GM18951 (cell line): Measurements from ENCODE around the gene ADAM17.

Source experiments
- POLR2A ChIP-seq: IDR thresholded peaks from 4 replicates; pipeline ENCODE4 v1.6.1; 2011; ENCODE audit warnings: mild to moderate bottlenecking; ENCODE audit not compliant: insufficient read length, insufficient read depth; ENCODE audit errors: extremely low read depth
- in situ Hi-C: fragments of 300-500 bp; cut with MboI; formaldehyde crosslinking; loops from one replicate; pipeline ENCODE4 v1.12.0; 2022; ENCODE audit warnings: low sequenced_read_pairs, mixed read lengths, inconsistent platforms; ENCODE audit not compliant: unreplicated experiment

The ADAM17 gene

GRCh38 chr2:9582624-9583023 lies 27.0 kb upstream of the ADAM17 start:
- TF ChIP-seq POLR2A = no peak
- in situ Hi-C loops = no loop called here

- in situ Hi-C loops = no loop called here
These were observed 23.0 kb upstream of the ADAM17 start for GRCh38 chr2:9578467-9579235.

DNA sequence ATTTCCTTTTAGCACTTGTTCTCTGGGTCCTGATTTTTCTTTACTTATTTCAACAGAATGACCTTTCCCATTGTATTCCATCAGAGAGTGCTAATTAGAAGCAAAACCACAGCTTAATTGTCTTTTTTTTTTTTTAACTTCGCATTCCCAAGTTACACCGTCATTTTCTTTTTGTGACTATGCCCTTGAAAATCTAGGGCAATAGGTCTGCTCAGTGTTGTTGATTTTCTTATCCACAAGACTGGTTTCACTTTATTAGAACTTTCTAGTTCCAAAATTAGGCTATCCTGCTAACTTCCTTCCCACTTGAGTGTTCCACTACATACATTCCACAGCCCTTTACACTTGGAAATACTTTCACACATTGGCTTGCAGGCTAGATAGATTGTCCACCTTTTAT lies 18.7 kb upstream of the ADAM17 start:
- no peak for TF ChIP-seq POLR2A
- in situ Hi-C loops = no loop called here

More at GRCh38 chr2:9578467-9579235, 23.0 kb upstream of the ADAM17 start:
- no peak for TF ChIP-seq POLR2A

- in situ Hi-C loops = no loop called here
- TF ChIP-seq POLR2A = no peak
These were observed 18.2 kb upstream of the ADAM17 start for GRCh38 chr2:9573840-9574239.

DNA sequence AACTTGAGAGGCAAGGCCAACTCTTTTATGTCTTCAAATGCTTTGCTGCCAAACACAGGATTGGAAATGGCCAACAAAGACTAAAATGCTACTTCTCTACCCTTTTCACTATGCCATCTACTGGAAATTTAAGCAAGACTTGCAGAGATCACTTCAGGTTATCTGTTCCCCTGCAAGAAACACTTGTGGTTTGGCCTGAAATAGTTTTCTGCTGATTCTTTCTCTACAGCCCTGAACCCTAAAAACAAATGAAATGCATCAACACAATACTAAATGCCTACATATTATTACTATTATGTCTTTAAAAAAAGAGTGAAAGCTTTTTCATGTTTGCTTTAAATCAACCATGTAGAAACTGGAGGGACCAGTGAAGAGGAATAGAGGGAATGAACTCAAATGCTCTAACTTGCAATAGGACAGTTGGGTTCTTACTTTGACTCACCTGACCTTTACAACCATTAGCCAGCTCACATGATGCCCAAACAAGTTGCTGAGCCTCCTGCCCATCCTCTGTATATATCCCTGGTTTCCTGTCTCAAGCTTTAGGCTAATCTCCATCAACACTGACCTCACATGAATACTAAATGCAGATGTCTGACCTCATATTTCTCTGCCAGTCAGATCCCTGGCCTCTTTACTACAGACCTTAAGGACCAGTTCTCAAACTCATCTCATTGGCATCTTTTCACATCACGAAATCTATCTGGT lies 17.5 kb upstream of the ADAM17 start:
- in situ Hi-C loops = no loop called here
- TF ChIP-seq POLR2A = no peak

- TF ChIP-seq POLR2A = no peak
- in situ Hi-C loops = no loop called here
These were observed 14.8 kb upstream of the ADAM17 start for GRCh38 chr2:9570182-9571060.

DNA sequence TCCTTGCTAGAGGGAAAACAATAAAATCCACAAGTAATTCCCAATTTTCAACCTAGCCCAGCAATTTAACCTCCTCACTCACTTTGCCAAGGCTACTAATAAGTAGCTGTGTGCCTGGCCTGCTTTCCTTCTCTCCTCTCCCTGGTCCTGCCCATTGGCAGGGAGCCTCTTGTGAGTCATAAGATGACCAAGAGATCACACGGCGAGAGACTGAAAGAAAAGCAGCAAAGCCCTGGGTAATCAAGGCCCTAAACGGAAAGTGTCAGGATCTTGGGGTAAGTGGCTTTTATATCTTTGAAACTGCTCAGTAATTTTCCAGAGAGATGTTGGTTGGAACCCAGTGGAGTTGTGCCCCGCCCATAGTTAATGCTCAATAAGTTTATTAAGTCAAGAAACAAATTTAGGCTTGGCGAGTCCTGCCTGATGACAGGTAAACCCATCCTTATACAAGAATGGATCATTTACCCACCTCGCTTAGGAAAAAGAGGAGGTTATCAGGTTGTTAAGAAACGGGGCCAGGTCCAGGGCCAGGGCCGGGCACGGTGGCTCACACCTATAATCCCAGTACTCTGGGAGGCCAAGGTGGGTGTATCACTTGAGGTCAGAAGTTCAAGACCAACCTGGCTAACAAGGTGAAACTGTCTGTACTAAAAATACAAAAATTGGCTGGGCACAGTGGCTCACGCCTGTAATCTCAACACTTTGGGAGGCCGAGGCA lies 10.0 kb upstream of the ADAM17 start:
- in situ Hi-C loops = no loop called here
- TF ChIP-seq POLR2A = no peak

GRCh38 chr2:9560628-9561027 lies 5.0 kb upstream of the ADAM17 start:
- no peak for TF ChIP-seq POLR2A
- in situ Hi-C loops = no loop called here

DNA sequence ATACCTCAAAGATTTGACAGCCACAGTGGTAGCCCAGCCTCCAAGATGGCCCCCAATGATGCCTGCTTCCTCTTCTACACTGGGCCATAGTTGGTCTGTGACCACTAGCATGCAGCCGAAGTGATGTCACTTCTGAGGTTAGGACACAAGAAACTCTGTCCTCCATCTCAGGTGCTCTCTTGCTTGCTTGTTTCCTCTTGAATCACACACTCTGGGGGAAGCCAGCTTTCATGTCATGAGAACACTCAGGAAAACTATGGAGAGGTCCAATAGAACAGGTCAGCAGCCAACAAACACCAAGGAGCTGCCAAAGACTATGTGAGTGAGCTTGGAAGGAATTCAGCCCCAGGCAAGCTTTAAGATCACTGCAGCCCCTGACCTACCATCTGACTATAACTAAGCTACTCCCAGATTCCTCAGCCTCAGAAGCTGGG lies 3.3 kb upstream of the ADAM17 start:
- TF ChIP-seq POLR2A = no peak
- in situ Hi-C loops = no loop called here

DNA sequence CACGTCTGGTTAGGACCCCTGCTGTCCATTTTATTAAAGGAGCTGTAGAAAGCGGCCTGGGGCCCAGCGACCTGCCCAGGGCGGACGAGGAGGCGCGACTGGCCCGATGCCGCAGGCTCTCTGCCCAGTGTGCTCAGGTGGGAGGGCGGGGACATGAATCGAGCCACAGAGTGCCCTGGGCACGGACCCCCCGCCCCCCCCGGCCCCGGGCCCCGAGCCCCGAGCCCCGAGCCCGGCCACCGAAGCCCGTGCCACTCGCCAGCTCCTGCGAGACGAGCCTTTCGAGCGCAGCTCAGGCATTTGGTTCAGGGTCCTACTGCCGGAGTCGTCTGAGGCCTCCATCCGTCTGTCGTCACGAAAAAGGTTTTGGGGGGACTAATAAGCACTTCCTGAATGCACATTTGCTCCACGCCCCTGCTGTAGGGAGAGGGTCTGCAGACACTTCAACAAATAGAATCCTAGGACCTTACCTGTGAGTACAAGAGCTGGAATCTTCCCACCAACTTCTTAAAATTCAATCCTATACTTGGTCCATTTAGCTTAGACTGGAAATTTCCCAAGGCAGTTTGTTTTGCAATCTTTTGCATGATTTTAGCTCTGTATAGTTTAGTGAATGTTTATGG lies 602 bp upstream of the ADAM17 start:
- in situ Hi-C loops = no loop called here
- TF ChIP-seq POLR2A = no peak

GRCh38 chr2:9554921-9555296 lies 721 bp downstream of the ADAM17 start:
- TF ChIP-seq POLR2A = no peak
- in situ Hi-C loops = no loop called here
